Activated CD4-positive, alpha-beta T cell treated with anti-CD3 and anti-CD28 coated beads, Interleukin-2, amount 50 U/mL, for 48 hours (primary cell): ENCODE results near the gene DENND2A.
A peak's percentile ranks its signal among the peaks of the same experiment; 100 is the strongest.
"Not testable (repeated sequence)": the region's sequence is repeated elsewhere in the genome, so short reads cannot be mapped to it uniquely, and the experiment has no call there.

Source experiments
- DNase-seq, 2 experiments: peaks; one replicate each; pipeline ENCODE4 v3.0.0-alpha.2; 2020

DENND2A gene

GRCh38 chr7:140672382-140673062 lies 31.9 kb upstream of the DENND2A start, which contains the start of gene ADCK2:
TSS of gene ADCK2 (plus strand) at chr7:140672945. CDS start at chr7:140673331, 386 bp downstream.
- peak; percentile 65 to 72 for DNase-seq

GRCh38 chr7:140671966-140672365 lies 31.4 kb upstream of the DENND2A start:
- DNase-seq = no peak

GRCh38 chr7:140670343-140670935 lies 29.8 kb upstream of the DENND2A start:
- no peak for DNase-seq

GRCh38 chr7:140669862-140670261 lies 29.2 kb upstream of the DENND2A start:
- DNase-seq = not testable (repeated sequence)

- no peak for DNase-seq
Observed at GRCh38 chr7:140669352-140669751, 28.7 kb upstream of the DENND2A start.

- DNase-seq = no peak
Observed at GRCh38 chr7:140668641-140669040, 28.0 kb upstream of the DENND2A start.

GRCh38 chr7:140667476-140667875 lies 26.9 kb upstream of the DENND2A start:
- no peak for DNase-seq

- not testable (repeated sequence) for DNase-seq
Observed at GRCh38 chr7:140662938-140663337, 22.3 kb upstream of the DENND2A start.

GRCh38 chr7:140661124-140661523 lies 20.5 kb upstream of the DENND2A start:
- no peak for DNase-seq

- no peak for DNase-seq
Observed at GRCh38 chr7:140659856-140660255, 19.2 kb upstream of the DENND2A start.

GRCh38 chr7:140657891-140658290 lies 17.3 kb upstream of the DENND2A start:
- DNase-seq = no peak

GRCh38 chr7:140656548-140657515 lies 16.2 kb upstream of the DENND2A start:
- DNase-seq = peak; percentile 19 to 50

GRCh38 chr7:140655511-140656408 lies 15.1 kb upstream of the DENND2A start:
- no peak for DNase-seq

- DNase-seq = no peak
Observed at GRCh38 chr7:140654661-140655060, 14.0 kb upstream of the DENND2A start.

GRCh38 chr7:140654109-140654387 lies 13.4 kb upstream of the DENND2A start:
- no peak for DNase-seq

- peak in 1 of 2 experiments; percentile 15 for DNase-seq
Observed at GRCh38 chr7:140653319-140654108, 12.9 kb upstream of the DENND2A start.

- no peak for DNase-seq
Observed at GRCh38 chr7:140650367-140650766, 9.8 kb upstream of the DENND2A start.

GRCh38 chr7:140649556-140650205 lies 9.1 kb upstream of the DENND2A start:
- no peak for DNase-seq

GRCh38 chr7:140646931-140647647 lies 6.5 kb upstream of the DENND2A start:
- peak; percentile 20 to 21 for DNase-seq

GRCh38 chr7:140645166-140645900 lies 4.7 kb upstream of the DENND2A start:
- peak; percentile 38 to 48 for DNase-seq
